GM12873 (cell line): ENCODE measurements around the gene MX2.

ENCODE experiments used
- CTCF ChIP-seq: IDR thresholded peaks from 2 replicates; pipeline ENCODE4 v1.5.1; 2012; ENCODE audit warnings: low read depth, mild to moderate bottlenecking, moderate library complexity, low read length, control low read depth; ENCODE audit not compliant: insufficient read depth; ENCODE audit errors: missing control alignments

Gene MX2

GRCh38 chr21:41453198-41453597 is 91.4 kb downstream of the MX2 start:
- no peak for TF ChIP-seq CTCF

GRCh38 chr21:41453761-41454160 is 91.9 kb downstream of the MX2 start:
- TF ChIP-seq CTCF = no peak

GRCh38 chr21:41458121-41458520 is 96.3 kb downstream of the MX2 start:
- no peak for TF ChIP-seq CTCF

- no peak for TF ChIP-seq CTCF
These were observed 96.7 kb downstream of the MX2 start for GRCh38 chr21:41458559-41458958.
